ENCODE measurements around the gene C19orf47.

GRCh38 chr19:40302224-40303011, 45.8 kb downstream of the C19orf47 start:
- TF ChIP-seq EZH2 (IDR thresholded peaks at IDR 0.05) (no peak), CTCF (IDR thresholded peaks at IDR 0.05) (no peak)

Data from neural progenitor cell (in vitro differentiated cells).